Measurements from ENCODE around the gene REEP6. TPM values are rescaled to one million over a fixed set of nuclear protein-coding genes. Genes with fewer than 3 reads are reported as not detected.

The REEP6 gene
- total RNA-seq, 1 experiment from 2014 or later: 9.2 TPM

DNA sequence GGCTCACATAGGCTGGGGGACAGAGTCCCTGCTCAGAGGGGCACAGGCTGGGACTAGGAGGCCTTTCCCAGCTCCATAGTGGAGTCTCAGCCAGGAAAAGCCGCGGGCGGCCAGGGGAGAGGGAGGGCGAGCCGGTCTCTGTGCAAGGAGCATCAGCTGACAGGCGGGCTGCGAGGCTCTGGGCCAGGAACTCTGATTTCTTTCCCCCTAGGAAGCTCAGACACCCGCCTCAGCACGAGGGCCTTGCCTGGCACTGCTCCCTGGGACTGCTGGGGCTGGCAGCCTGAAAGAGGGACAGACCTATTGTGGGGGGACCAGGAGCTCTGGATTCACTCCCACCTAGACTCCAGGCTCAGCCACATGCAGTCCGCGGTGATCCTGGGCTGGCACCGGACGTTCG lies 30.7 kb downstream of the REEP6 start:
- no TSS peak for BruUV-seq (replicated peaks)
- CTCF ChIA-PET: interaction anchor here (0.7 kb wide), 1 partner anchor 20 kb away, joined by 6 read pairs; no protein-coding TSS in a partner anchor
- ATAC-seq: peak; percentile 36; the same call in 1 of the 2 replicates

DNA sequence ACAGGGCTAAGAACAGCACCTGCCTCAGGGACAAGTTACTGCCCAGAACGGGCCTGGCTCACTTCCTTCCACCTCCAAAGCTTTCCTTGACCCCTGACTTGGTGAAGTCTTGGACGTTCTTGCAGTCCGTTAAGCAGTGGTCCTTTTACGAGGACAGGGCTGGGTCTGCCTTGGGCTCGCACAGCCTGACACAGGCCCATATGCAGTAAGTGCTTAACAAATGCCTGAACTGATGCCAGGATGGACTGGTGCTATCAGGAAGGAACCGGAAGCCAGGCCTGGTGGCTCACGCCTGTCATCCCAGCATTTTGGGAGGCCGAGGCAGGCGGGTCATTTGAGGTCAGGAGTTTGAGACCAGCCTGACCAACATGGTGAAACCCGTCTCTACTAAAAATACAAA lies 31.1 kb downstream of the REEP6 start:
- Histone ChIP-seq H3K4me3 (ENCODE audit: low read depth in 2 of 2, low read length in 2 of 2) (no peak overlapping the region), H3K36me3 (ENCODE audit: control insufficient read depth, insufficient read depth, low read length) (no peaks in the 10 kb centered on the region), H3K27ac (ENCODE audit: low read length) (no peak overlapping the region), H3K27me3 (ENCODE audit: control insufficient read depth, insufficient read depth, low read length) (no peaks in the 10 kb centered on the region; the same call in 1 of the 2 replicates), H3K9me3 (ENCODE audit: control insufficient read depth, insufficient read depth, low read depth, low read length) (no peaks in the 10 kb centered on the region), H3K4me1 (ENCODE audit: control insufficient read depth, insufficient read depth, low read length) (no peaks in the 10 kb centered on the region)
- CTCF ChIA-PET: no interaction called here
- TF ChIP-seq TCF7L2 (IDR thresholded peaks at IDR 0.05; ENCODE audit: low read depth, low read length) (no peak), CTCF (IDR thresholded peaks at IDR 0.05) (no peak), SIN3A (IDR thresholded peaks at IDR 0.05; ENCODE audit: borderline replicate concordance, insufficient read depth, low read depth, low read length) (no peak), POLR2AphosphoS5 (IDR thresholded peaks at IDR 0.05; ENCODE audit: low read depth, low read length) (no peak)
- TF ChIP-seq, protein P1, sequence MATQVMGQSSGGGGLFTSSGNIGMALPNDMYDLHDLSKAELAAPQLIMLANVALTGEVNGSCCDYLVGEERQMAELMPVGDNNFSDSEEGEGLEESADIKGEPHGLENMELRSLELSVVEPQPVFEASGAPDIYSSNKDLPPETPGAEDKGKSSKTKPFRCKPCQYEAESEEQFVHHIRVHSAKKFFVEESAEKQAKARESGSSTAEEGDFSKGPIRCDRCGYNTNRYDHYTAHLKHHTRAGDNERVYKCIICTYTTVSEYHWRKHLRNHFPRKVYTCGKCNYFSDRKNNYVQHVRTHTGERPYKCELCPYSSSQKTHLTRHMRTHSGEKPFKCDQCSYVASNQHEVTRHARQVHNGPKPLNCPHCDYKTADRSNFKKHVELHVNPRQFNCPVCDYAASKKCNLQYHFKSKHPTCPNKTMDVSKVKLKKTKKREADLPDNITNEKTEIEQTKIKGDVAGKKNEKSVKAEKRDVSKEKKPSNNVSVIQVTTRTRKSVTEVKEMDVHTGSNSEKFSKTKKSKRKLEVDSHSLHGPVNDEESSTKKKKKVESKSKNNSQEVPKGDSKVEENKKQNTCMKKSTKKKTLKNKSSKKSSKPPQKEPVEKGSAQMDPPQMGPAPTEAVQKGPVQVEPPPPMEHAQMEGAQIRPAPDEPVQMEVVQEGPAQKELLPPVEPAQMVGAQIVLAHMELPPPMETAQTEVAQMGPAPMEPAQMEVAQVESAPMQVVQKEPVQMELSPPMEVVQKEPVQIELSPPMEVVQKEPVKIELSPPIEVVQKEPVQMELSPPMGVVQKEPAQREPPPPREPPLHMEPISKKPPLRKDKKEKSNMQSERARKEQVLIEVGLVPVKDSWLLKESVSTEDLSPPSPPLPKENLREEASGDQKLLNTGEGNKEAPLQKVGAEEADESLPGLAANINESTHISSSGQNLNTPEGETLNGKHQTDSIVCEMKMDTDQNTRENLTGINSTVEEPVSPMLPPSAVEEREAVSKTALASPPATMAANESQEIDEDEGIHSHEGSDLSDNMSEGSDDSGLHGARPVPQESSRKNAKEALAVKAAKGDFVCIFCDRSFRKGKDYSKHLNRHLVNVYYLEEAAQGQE (IDR thresholded peaks at IDR 0.05; ENCODE audit: insufficient read depth in 1 of 2, low read depth in 2 of 2, low read length in 1 of 2): no peak
- in situ Hi-C loops (cut with HindIII; ENCODE audit: low pct_unique_long_range_greater_than_20kb, low sequenced_read_pairs) (no loop called here), intact Hi-C loops (cut with micrococcal nuclease; ENCODE audit: unreplicated experiment) (no loop called here)
- POLR2A ChIA-PET: no interaction called here
- ATAC-seq (no peak; the same call in 1 of the 2 replicates), DNase-seq (ENCODE audit: low read depth, low spot score) (no peak)
- no TSS peak for BruUV-seq (replicated peaks)

More for the DNA sequence above, 30.7 kb downstream of the REEP6 start:
- DNase-seq (ENCODE audit: low read depth, low spot score): no peak
- H3K4me3 ChIP-seq (ENCODE audit: low read depth in 2 of 2, low read length in 2 of 2): no peak overlapping the region
- intact Hi-C loops (cut with micrococcal nuclease; ENCODE audit: unreplicated experiment) (no loop called here), in situ Hi-C loops (cut with HindIII; ENCODE audit: low pct_unique_long_range_greater_than_20kb, low sequenced_read_pairs) (no loop called here)
- H3K9me3 ChIP-seq (ENCODE audit: control insufficient read depth, insufficient read depth, low read depth, low read length): no peaks in the 10 kb centered on the region
- no peaks in the 10 kb centered on the region for H3K36me3 ChIP-seq (ENCODE audit: control insufficient read depth, insufficient read depth, low read length)
- TF ChIP-seq CTCF (IDR thresholded peaks at IDR 0.05): no peak
- TF ChIP-seq SIN3A (IDR thresholded peaks at IDR 0.05; ENCODE audit: borderline replicate concordance, insufficient read depth, low read depth, low read length): no peak
- TF ChIP-seq, protein P1 (IDR thresholded peaks at IDR 0.05; ENCODE audit: insufficient read depth in 1 of 2, low read depth in 2 of 2, low read length in 1 of 2): no peak
- TF ChIP-seq TCF7L2 (IDR thresholded peaks at IDR 0.05; ENCODE audit: low read depth, low read length): no peak
- no peak for TF ChIP-seq POLR2AphosphoS5 (IDR thresholded peaks at IDR 0.05; ENCODE audit: low read depth, low read length)
- POLR2A ChIA-PET: interaction anchor here (0.6 kb wide), 1 partner anchor 158 kb away, joined by 6 read pairs; no protein-coding TSS in a partner anchor
- no peaks in the 10 kb centered on the region; the same call in 1 of the 2 replicates for H3K27me3 ChIP-seq (ENCODE audit: control insufficient read depth, insufficient read depth, low read length)
- no peaks in the 10 kb centered on the region for H3K4me1 ChIP-seq (ENCODE audit: control insufficient read depth, insufficient read depth, low read length)
- H3K27ac ChIP-seq (ENCODE audit: low read length): no peak overlapping the region

Measured in Panc1 (cell line).